ENCODE results near the gene LRCH4.

LRCH4 gene

DNA sequence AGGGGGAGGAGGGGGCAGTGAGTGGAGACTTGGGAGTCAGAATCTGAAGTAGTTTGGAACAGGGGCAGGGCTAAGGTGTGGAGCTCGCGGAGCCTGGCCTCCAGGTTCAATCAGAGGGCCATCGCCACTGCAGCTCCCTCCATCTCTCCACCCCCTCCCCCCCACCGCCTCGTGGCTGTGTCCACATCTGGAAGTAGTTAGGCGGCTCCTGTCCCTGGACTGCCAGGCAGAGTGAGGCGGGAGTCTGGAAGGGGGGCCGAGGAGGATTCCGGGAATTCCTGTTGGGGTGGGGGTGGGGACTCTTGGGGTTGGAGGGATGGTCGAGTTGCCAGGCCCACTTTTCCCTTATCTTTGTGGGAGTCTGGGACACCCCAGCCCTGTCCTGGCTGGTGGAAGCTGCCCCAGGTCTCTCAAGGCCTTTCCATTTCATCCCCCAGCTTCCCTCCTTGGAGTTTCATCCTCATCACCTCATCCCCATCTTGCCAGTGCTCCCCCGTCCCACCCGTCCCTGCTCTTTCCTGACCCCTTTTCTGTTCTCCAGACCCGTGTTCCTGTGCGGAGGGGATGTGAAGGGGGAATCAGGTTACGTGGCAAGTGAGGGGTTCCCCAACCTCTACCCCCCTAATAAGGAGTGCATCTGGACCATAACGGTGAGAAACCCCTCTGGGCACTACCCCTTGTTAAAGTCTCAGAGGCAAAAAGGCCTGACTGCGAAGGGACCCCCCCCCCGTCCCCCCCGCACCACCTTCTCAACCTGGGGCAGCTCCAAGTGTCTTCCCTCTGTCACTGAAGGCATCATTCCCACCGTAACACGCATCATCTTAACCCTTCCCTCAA, 17.2 kb upstream of the LRCH4 start:
- TF ChIP-seq, protein P1, sequence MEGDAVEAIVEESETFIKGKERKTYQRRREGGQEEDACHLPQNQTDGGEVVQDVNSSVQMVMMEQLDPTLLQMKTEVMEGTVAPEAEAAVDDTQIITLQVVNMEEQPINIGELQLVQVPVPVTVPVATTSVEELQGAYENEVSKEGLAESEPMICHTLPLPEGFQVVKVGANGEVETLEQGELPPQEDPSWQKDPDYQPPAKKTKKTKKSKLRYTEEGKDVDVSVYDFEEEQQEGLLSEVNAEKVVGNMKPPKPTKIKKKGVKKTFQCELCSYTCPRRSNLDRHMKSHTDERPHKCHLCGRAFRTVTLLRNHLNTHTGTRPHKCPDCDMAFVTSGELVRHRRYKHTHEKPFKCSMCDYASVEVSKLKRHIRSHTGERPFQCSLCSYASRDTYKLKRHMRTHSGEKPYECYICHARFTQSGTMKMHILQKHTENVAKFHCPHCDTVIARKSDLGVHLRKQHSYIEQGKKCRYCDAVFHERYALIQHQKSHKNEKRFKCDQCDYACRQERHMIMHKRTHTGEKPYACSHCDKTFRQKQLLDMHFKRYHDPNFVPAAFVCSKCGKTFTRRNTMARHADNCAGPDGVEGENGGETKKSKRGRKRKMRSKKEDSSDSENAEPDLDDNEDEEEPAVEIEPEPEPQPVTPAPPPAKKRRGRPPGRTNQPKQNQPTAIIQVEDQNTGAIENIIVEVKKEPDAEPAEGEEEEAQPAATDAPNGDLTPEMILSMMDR (conservative IDR thresholded peaks at IDR 0.05; ENCODE audit: low read length), result no peak
- TF ChIP-seq EZH2phosphoT487 (IDR thresholded peaks at IDR 0.05; ENCODE audit: borderline replicate concordance), result no peak

DNA sequence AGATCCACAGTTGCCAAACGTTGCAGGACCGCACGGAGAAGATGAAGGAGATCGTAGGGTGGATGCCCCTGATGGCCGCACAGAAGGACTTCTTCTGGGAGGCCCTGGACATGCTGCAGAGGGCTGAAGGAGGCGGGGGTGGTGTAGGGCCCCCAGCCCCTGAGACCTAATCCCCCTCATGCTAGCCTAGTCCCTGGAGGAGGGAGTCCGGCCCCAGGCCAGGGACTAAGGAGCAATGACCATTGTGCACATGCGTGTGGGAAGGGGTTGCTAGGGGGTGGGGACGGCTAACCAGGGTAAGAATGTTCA, 14.8 kb upstream of the LRCH4 start:
- TF ChIP-seq, protein P1 (conservative IDR thresholded peaks at IDR 0.05; ENCODE audit: low read length), result no peak
- no peak for TF ChIP-seq EZH2phosphoT487 (IDR thresholded peaks at IDR 0.05; ENCODE audit: borderline replicate concordance)
- peaks cover 25% of the 10 kb centered on the region for H3K4me1 ChIP-seq (ENCODE audit: insufficient read depth, low read length, poor library complexity, severe bottlenecking)
- H2AFZ ChIP-seq (ENCODE audit: low read length), result no peak overlapping the region
- H4K20me1 ChIP-seq (ENCODE audit: insufficient read depth, low read length, poor library complexity, severe bottlenecking), result no peaks in the 10 kb centered on the region
- H3K9me2 ChIP-seq (replicated peaks; ENCODE audit: low read depth, low read length), result no peaks in the 10 kb centered on the region
- H3K9ac ChIP-seq (ENCODE audit: low read depth, low read length, poor library complexity, severe bottlenecking), result no peak overlapping the region
- no peaks in the 10 kb centered on the region for H3K9me3 ChIP-seq (ENCODE audit: insufficient read depth, low read depth, low read length)
- no peak overlapping the region for H3K4me2 ChIP-seq (ENCODE audit: low read depth, low read length, poor library complexity, severe bottlenecking)
- H3K27me3 ChIP-seq (ENCODE audit: insufficient read depth, low read length, poor library complexity, severe bottlenecking), result no peaks in the 10 kb centered on the region
- no peak overlapping the region for H3K4me3 ChIP-seq (ENCODE audit: low read length, poor library complexity, severe bottlenecking)
- no peaks in the 10 kb centered on the region for H3K36me3 ChIP-seq (ENCODE audit: insufficient read depth, low read length)
- H3K79me2 ChIP-seq (ENCODE audit: insufficient read depth, low read length), result peaks cover 6% of the 10 kb centered on the region; the same call in 1 of the 2 replicates
- no peaks in the 10 kb centered on the region for H3F3A ChIP-seq (ENCODE audit: low read depth)

More for the DNA sequence above, 17.2 kb upstream of the LRCH4 start:
- H3K4me3 ChIP-seq (ENCODE audit: low read length, poor library complexity, severe bottlenecking), result peak overlapping the region; percentile 81
- peaks cover 25% of the 10 kb centered on the region for H3K4me1 ChIP-seq (ENCODE audit: insufficient read depth, low read length, poor library complexity, severe bottlenecking)
- H4K20me1 ChIP-seq (ENCODE audit: insufficient read depth, low read length, poor library complexity, severe bottlenecking), result no peaks in the 10 kb centered on the region
- H3K27me3 ChIP-seq (ENCODE audit: insufficient read depth, low read length, poor library complexity, severe bottlenecking), result no peaks in the 10 kb centered on the region
- H3K9me2 ChIP-seq (replicated peaks; ENCODE audit: low read depth, low read length), result no peaks in the 10 kb centered on the region
- H3K36me3 ChIP-seq (ENCODE audit: insufficient read depth, low read length), result no peaks in the 10 kb centered on the region
- H2AFZ ChIP-seq (ENCODE audit: low read length), result no peak overlapping the region
- no peaks in the 10 kb centered on the region for H3K9me3 ChIP-seq (ENCODE audit: insufficient read depth, low read depth, low read length)
- H3F3A ChIP-seq (ENCODE audit: low read depth), result no peaks in the 10 kb centered on the region
- H3K4me2 ChIP-seq (ENCODE audit: low read depth, low read length, poor library complexity, severe bottlenecking), result peak overlapping the region; percentile 86
- peak overlapping the region; percentile 79 for H3K9ac ChIP-seq (ENCODE audit: low read depth, low read length, poor library complexity, severe bottlenecking)
- peaks cover 6% of the 10 kb centered on the region; the same call in 1 of the 2 replicates for H3K79me2 ChIP-seq (ENCODE audit: insufficient read depth, low read length)

DNA sequence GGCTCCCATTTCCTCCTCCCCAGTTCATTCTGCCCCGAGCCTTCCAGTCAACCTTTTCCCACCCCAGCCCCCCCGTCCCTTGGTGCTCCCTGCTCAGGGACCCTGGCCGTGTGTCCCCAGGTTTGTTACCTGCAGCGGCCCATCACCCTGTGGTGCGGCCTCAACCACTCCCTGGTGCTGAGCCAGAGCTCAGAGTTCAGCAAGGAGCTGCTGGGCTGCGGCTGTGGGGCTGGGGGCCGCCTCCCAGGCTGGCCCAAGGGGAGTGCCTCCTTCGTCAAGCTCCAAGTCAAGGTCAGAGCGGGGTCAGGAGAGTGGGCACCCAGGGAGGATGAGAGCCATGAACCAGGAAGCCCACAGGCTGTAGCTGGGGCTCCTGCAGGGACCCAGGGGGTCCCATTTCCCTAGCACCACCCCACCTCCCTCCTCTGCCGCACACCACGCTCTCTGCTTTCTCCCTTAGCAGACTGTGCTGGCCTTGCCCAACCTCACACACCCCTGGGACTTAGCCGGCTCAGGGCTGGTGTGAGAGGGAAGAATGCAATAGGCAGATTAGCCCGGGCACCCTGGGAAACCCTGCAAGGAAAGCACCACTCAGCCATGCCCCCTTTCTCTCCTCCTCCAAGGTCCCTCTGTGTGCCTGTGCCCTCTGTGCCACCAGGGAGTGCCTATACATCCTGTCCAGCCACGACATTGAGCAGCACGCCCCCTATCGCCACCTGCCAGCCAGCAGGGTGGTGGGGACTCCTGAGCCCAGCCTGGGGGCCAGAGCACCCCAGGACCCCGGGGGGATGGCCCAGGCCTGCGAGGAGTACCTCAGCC, 14.2 kb upstream of the LRCH4 start:
- Histone ChIP-seq H3K9me3 (ENCODE audit: insufficient read depth, low read depth, low read length) (no peaks in the 10 kb centered on the region), H3K4me3 (ENCODE audit: low read length, poor library complexity, severe bottlenecking) (no peak overlapping the region), H3F3A (ENCODE audit: low read depth) (no peaks in the 10 kb centered on the region), H3K9ac (ENCODE audit: low read depth, low read length, poor library complexity, severe bottlenecking) (no peak overlapping the region), H3K79me2 (ENCODE audit: insufficient read depth, low read length) (peaks cover 6% of the 10 kb centered on the region; the same call in 1 of the 2 replicates), H3K4me2 (ENCODE audit: low read depth, low read length, poor library complexity, severe bottlenecking) (no peak overlapping the region), H4K20me1 (ENCODE audit: insufficient read depth, low read length, poor library complexity, severe bottlenecking) (no peaks in the 10 kb centered on the region), H2AFZ (ENCODE audit: low read length) (no peak overlapping the region), H3K36me3 (ENCODE audit: insufficient read depth, low read length) (no peaks in the 10 kb centered on the region), H3K4me1 (ENCODE audit: insufficient read depth, low read length, poor library complexity, severe bottlenecking) (peaks cover 25% of the 10 kb centered on the region), H3K9me2 (replicated peaks; ENCODE audit: low read depth, low read length) (no peaks in the 10 kb centered on the region), H3K27me3 (ENCODE audit: insufficient read depth, low read length, poor library complexity, severe bottlenecking) (no peaks in the 10 kb centered on the region)
- TF ChIP-seq EZH2phosphoT487 (IDR thresholded peaks at IDR 0.05; ENCODE audit: borderline replicate concordance), result no peak
- TF ChIP-seq, protein P1 (conservative IDR thresholded peaks at IDR 0.05; ENCODE audit: low read length), result peak; percentile 53

Measured in Loucy (cell line).